NCI-H345 treated with DMSO at 0.1 percent for 48 hours (cell line): Measurements from ENCODE around the gene HNMT.
"Not testable (repeated sequence)": the region's sequence is repeated elsewhere in the genome, so short reads cannot be mapped to it uniquely, and the experiment has no call there.

Experiments used
- DNase-seq: peaks from one replicate; lab custom pipeline; 2025; ENCODE audit not compliant: unreplicated experiment; lab: John Stamatoyannopoulos, UW

The HNMT gene

DNA sequence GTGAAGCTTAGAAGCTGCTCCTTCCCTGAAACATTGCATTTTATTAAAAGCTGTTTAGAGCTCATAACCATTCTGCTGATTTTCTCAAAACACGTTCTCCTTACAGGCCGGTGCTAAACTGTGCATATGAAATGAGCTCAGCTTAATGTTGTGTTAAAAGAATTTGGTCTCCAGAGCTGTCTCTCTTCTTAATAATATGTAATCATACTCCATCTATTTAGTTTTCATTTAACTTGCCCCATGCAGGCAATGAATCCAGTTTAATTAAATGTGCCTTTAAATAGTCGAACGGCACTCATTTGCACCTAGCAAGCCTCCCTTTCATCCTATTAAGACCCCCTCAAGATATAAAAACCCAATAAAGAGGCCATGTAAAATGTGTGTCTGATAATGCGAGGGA is 76.3 kb downstream of the HNMT start:
- no peak for DNase-seq

DNA sequence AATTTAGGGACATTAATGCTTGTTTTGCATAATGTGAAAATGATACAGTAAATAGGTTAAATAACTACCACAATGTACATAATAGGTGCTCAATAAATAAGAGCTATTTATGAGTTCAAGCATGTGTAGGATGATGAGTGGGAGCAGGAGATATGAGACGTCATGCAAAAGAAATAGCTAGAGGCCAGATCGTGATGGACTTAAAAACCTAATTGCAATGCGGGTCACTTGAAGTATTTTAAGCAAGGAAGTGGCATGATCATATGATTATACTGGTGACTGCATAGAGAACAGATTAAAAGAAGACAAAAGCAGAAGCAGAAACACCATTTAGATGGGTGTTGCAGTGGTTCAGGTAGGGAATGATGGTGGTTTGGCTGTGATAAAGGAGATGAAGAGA is 78.0 kb downstream of the HNMT start:
- DNase-seq: no peak

DNA sequence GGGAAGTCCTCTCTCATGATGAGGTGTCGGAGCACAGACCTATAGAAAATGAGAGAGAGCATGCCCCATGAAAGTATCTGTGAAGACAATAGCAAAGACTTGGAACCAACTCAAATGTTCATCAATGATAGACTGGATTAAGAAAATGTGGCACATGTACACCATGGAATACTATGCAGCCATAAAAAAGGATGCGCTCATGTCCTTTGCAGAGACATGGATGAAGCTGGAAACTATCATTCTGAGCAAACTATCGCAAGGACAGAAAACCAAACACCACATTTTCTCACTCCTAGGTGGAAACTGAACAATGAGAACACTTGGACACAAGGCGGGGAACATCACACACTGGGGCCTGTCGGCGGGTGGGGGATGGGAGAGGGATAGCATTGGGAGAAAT is 79.3 kb downstream of the HNMT start:
- DNase-seq: not testable (repeated sequence)

DNA sequence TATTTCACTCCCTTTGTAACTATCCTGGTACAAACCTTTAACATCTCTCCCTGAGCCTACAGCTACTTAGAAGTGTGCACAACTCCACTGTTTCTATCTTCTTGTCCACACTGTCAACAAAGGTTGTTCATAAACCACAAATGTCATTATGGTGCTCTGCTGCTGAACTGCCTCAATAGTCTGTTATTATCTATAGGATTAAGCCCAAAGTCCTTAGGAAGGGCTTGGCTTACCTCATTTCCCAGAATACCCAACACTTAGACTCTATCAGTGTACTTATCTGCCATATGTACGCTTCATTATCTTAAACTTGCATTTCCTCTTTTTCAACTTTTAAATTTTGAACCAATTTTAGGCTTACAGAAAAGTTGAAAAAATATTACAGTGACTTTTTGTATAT is 94.2 kb downstream of the HNMT start:
- DNase-seq: no peak

DNA sequence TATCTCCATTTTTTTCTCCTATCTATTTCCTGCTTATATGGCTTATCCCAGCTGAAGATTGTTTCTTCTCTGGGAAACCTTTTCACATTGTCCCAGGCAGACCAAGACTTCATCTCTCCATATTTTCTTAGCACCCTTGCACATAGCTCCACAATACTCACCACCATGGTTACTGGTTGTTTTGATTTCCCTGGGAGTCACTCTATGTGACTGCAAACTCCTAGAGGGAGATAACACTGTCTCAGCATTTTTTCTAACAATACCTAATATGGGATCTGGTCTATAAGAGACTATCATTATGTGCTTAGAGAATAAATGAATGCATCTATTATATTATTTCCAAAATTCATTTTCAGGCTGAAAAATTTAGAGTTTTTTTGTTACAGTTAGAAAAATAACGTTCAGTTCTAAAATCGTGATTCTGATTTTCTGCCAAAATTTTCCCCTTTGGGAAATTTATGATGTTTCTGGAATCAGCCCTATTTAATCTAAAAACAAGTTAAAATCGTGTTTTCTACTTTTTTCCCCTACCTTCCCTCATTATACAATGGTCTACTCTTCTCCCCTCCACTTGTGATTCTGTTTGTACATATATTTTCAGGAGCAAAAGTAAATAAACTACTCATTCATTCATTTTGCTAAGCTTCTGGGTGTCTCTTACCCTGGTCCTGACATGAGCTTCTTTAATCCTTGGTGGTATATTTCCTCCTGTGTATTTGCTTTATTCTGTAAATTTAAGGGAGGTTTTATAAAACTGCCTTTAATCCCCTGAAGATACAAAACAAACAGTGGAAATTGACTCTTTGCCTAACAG is 95.4 kb downstream of the HNMT start:
- no peak for DNase-seq

DNA sequence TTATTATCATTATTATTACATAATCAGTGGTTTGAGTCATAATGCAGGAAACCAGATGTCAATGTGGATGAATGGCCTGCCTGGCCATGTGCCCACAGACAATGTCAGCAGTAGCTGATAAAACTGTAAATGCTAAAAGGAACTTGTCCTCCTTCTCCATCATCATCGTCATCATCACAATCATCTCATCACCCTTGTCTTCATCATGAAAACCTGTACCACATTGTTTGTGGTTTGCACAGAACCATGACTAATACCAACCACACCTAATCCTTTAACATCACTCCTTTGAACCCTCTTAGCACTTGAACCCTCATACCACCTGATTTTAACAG is 96.0 kb downstream of the HNMT start:
- DNase-seq: no peak

DNA sequence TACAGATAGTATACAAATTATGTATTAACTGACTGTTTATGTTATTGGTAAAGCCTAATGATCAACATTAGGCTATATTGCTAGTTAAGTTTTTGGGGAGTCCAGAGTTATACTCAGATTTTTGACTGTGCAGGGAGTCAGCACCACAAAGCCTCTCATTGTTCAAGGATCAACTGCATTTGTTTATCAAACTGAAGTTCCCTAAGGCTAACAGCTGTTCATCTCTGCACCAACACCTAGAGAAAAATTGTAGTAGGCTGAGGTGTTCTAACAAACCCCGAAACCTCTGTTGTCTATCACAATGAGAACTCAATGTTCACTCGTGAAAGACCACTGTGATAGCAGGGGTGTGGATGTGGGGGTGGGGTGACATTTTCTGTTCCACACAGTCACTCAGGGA is 97.7 kb downstream of the HNMT start:
- no peak for DNase-seq

DNA sequence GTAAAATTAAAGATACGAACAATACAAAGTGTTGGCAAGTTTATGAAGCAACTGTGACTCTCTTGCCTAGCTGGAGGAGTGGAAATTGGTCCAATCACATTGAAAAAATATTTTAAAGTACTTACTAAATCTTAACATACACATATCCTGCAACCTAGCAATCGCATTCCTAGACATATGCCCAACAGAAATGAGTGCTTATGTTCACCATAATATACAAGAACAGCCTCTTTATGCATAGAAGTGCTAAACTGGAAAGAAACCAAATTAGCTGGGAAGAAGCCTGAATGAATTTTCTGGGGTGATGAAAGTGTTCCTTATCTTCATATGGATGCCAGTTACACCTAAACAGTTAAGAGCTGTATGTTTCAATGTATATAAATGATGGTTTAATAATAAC is 98.9 kb downstream of the HNMT start:
- DNase-seq: no peak
